ENCODE measurements around the gene CLEC4G.

CLEC4G gene

GRCh38 chr19:7718668-7719067, 13.2 kb downstream of the CLEC4G start:
- no peaks in the 10 kb centered on the region for H3K36me3 ChIP-seq (ENCODE audit: insufficient read depth, low read length)
- H3K79me2 ChIP-seq (ENCODE audit: insufficient read depth, low read length) = no peaks in the 10 kb centered on the region
- H2AFZ ChIP-seq (ENCODE audit: low read length) = no peak overlapping the region
- H3K9me2 ChIP-seq (replicated peaks; ENCODE audit: low read depth, low read length) = no peaks in the 10 kb centered on the region
- H3F3A ChIP-seq (ENCODE audit: low read depth) = no peaks in the 10 kb centered on the region
- H3K9ac ChIP-seq (ENCODE audit: low read depth, low read length, poor library complexity, severe bottlenecking) = no peak overlapping the region
- no peaks in the 10 kb centered on the region for H3K9me3 ChIP-seq (ENCODE audit: insufficient read depth, low read depth, low read length)
- H3K4me3 ChIP-seq (ENCODE audit: low read length, poor library complexity, severe bottlenecking) = no peak overlapping the region
- H3K27me3 ChIP-seq (ENCODE audit: insufficient read depth, low read length, poor library complexity, severe bottlenecking) = no peaks in the 10 kb centered on the region
- TF ChIP-seq EZH2phosphoT487 (IDR thresholded peaks at IDR 0.05; ENCODE audit: borderline replicate concordance) (no peak), CTCF (conservative IDR thresholded peaks at IDR 0.05; ENCODE audit: low read length) (no peak)
- H3K4me2 ChIP-seq (ENCODE audit: low read depth, low read length, poor library complexity, severe bottlenecking) = no peak overlapping the region
- no peaks in the 10 kb centered on the region for H3K4me1 ChIP-seq (ENCODE audit: insufficient read depth, low read length, poor library complexity, severe bottlenecking)
- no peaks in the 10 kb centered on the region for H4K20me1 ChIP-seq (ENCODE audit: insufficient read depth, low read length, poor library complexity, severe bottlenecking)

- Histone ChIP-seq H3K9me2 (replicated peaks; ENCODE audit: low read depth, low read length) (no peaks in the 10 kb centered on the region), H3K36me3 (ENCODE audit: insufficient read depth, low read length) (no peaks in the 10 kb centered on the region), H3F3A (ENCODE audit: low read depth) (no peaks in the 10 kb centered on the region), H2AFZ (ENCODE audit: low read length) (no peak overlapping the region), H3K4me3 (ENCODE audit: low read length, poor library complexity, severe bottlenecking) (no peak overlapping the region), H3K79me2 (ENCODE audit: insufficient read depth, low read length) (no peaks in the 10 kb centered on the region), H3K9ac (ENCODE audit: low read depth, low read length, poor library complexity, severe bottlenecking) (no peak overlapping the region), H3K27me3 (ENCODE audit: insufficient read depth, low read length, poor library complexity, severe bottlenecking) (no peaks in the 10 kb centered on the region), H4K20me1 (ENCODE audit: insufficient read depth, low read length, poor library complexity, severe bottlenecking) (no peaks in the 10 kb centered on the region), H3K9me3 (ENCODE audit: insufficient read depth, low read depth, low read length) (no peaks in the 10 kb centered on the region), H3K4me1 (ENCODE audit: insufficient read depth, low read length, poor library complexity, severe bottlenecking) (no peaks in the 10 kb centered on the region), H3K4me2 (ENCODE audit: low read depth, low read length, poor library complexity, severe bottlenecking) (no peak overlapping the region)
- TF ChIP-seq EZH2phosphoT487 (IDR thresholded peaks at IDR 0.05; ENCODE audit: borderline replicate concordance) (no peak), CTCF (conservative IDR thresholded peaks at IDR 0.05; ENCODE audit: low read length) (no peak)
Observed at GRCh38 chr19:7716762-7717161, 15.1 kb downstream of the CLEC4G start.

- Histone ChIP-seq H3K9me3 (ENCODE audit: insufficient read depth, low read depth, low read length) (no peaks in the 10 kb centered on the region), H3K4me3 (ENCODE audit: low read length, poor library complexity, severe bottlenecking) (no peak overlapping the region), H3K4me2 (ENCODE audit: low read depth, low read length, poor library complexity, severe bottlenecking) (no peak overlapping the region), H3K9me2 (replicated peaks; ENCODE audit: low read depth, low read length) (no peaks in the 10 kb centered on the region), H4K20me1 (ENCODE audit: insufficient read depth, low read length, poor library complexity, severe bottlenecking) (no peaks in the 10 kb centered on the region), H3K36me3 (ENCODE audit: insufficient read depth, low read length) (no peaks in the 10 kb centered on the region), H2AFZ (ENCODE audit: low read length) (no peak overlapping the region), H3K27me3 (ENCODE audit: insufficient read depth, low read length, poor library complexity, severe bottlenecking) (no peaks in the 10 kb centered on the region), H3K79me2 (ENCODE audit: insufficient read depth, low read length) (no peaks in the 10 kb centered on the region), H3F3A (ENCODE audit: low read depth) (no peaks in the 10 kb centered on the region), H3K9ac (ENCODE audit: low read depth, low read length, poor library complexity, severe bottlenecking) (no peak overlapping the region), H3K4me1 (ENCODE audit: insufficient read depth, low read length, poor library complexity, severe bottlenecking) (no peaks in the 10 kb centered on the region)
- TF ChIP-seq EZH2phosphoT487 (IDR thresholded peaks at IDR 0.05; ENCODE audit: borderline replicate concordance) (no peak), CTCF (conservative IDR thresholded peaks at IDR 0.05; ENCODE audit: low read length) (no peak)
Observed at GRCh38 chr19:7715671-7716070, 16.2 kb downstream of the CLEC4G start.
